Fibroblast of the conjunctiva (primary cell): ENCODE measurements around the gene BPIFB6.

Source experiments
- DNase-seq: peaks from one replicate; pipeline ENCODE4 v3.0.0-alpha.2; 2010; ENCODE audit warnings: low read depth

BPIFB6 gene

GRCh38 chr20:33031531-33031930, at the start of gene BPIFB6:
BPIFB6 (plus strand) TSS chr20:33031648; CDS start chr20:33031648, 0 bp downstream.
- DNase-seq: no peak

- no peak for DNase-seq
Observed at GRCh38 chr20:32982617-32983458, 48.6 kb upstream of the BPIFB6 start.

- DNase-seq: no peak
Observed at GRCh38 chr20:32983459-32984112, 47.9 kb upstream of the BPIFB6 start.

GRCh38 chr20:32984196-32984595, 47.3 kb upstream of the BPIFB6 start:
- no peak for DNase-seq

GRCh38 chr20:32984631-32985354, 46.7 kb upstream of the BPIFB6 start:
- DNase-seq: no peak

GRCh38 chr20:32985596-32985995, 45.9 kb upstream of the BPIFB6 start:
- DNase-seq: no peak

- no peak for DNase-seq
Observed at GRCh38 chr20:32986331-32986966, 45.0 kb upstream of the BPIFB6 start.

GRCh38 chr20:32987044-32987825, 44.2 kb upstream of the BPIFB6 start:
- DNase-seq: no peak

- no peak for DNase-seq
Observed at GRCh38 chr20:32988008-32988407, 43.4 kb upstream of the BPIFB6 start.

- no peak for DNase-seq
Observed at GRCh38 chr20:32989507-32990283, 41.8 kb upstream of the BPIFB6 start.

GRCh38 chr20:32990426-32990825, 41.0 kb upstream of the BPIFB6 start:
- no peak for DNase-seq

- no peak for DNase-seq
Observed at GRCh38 chr20:32991383-32991782, 40.1 kb upstream of the BPIFB6 start.

GRCh38 chr20:32991792-32992641, 39.4 kb upstream of the BPIFB6 start:
- DNase-seq: no peak

GRCh38 chr20:32993496-32994050, 37.9 kb upstream of the BPIFB6 start:
- no peak for DNase-seq

GRCh38 chr20:32995802-32996201, 35.6 kb upstream of the BPIFB6 start:
- DNase-seq: no peak

- no peak for DNase-seq
Observed at GRCh38 chr20:32997431-32997830, 34.0 kb upstream of the BPIFB6 start.

GRCh38 chr20:32999603-33000250, 31.7 kb upstream of the BPIFB6 start:
- DNase-seq: no peak

GRCh38 chr20:33000802-33001466, 30.5 kb upstream of the BPIFB6 start:
- DNase-seq: no peak
